CD4-positive, alpha-beta T cell treated with Interleukin-2 at 100 ng/mL for 4 hours (primary cell): ENCODE results near the gene MEGF10.
"Not testable (repeated sequence)": the region's sequence is repeated elsewhere in the genome, so short reads cannot be mapped to it uniquely, and the experiment has no call there.

ENCODE experiments used
- DNase-seq: peaks from one replicate; pipeline ENCODE4 v3.0.0-alpha.2; 2020; ENCODE audit warnings: low spot score

The MEGF10 gene

GRCh38 chr5:127290019-127290945 lies at the start of gene MEGF10:
Gene MEGF10, plus strand, starts transcription at chr5:127290796. Its CDS starts 40,513 bp downstream, at chr5:127331309.
- DNase-seq: no peak

DNA sequence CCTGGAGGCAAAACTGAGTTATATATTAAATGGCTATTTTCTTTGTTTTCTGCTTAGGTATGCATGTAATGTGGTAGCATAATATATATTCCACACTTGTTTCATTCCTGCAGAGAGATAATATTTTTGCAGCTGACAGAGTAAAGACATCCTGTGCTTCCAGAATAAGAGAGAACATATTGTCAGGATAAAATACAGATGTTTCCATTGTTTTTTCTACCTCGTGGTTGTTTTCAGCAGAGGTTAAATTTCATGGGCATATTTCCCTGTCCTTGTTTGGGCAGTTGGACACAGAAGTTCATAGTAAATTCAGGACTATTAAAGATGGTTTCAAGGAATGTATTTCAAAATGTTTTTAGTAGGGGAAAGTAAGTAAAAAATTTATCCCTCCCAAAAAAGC lies 47.6 kb upstream of the MEGF10 start:
- no peak for DNase-seq

- no peak for DNase-seq
These were observed 35.8 kb upstream of the MEGF10 start for GRCh38 chr5:127254729-127255284.

- DNase-seq: no peak
These were observed 33.6 kb upstream of the MEGF10 start for GRCh38 chr5:127256886-127257597.

- DNase-seq: no peak
These were observed 29.9 kb upstream of the MEGF10 start for GRCh38 chr5:127260686-127261085.

GRCh38 chr5:127265473-127265872 lies 25.1 kb upstream of the MEGF10 start:
- not testable (repeated sequence) for DNase-seq

GRCh38 chr5:127268342-127268741 lies 22.3 kb upstream of the MEGF10 start:
- not testable (repeated sequence) for DNase-seq

DNA sequence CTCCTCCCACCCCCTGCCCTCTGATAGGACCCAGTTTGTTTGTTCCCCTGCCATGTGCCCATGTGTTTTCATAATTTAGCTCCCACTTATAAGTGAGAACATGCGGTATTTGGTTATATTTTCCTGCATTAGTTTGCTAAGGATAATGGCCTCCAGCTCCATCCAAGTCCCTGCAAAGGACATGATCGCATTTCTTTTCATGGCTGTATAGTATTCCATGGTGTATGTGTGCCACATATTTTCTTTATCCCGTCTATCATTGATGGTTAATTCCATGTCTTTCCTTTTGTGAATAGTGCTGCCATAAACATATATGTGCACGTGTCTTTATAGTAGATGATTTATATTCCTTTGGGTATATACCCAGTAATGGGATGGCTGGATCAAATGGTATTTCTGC lies 19.9 kb upstream of the MEGF10 start:
- not testable (repeated sequence) for DNase-seq

GRCh38 chr5:127275641-127276193 lies 14.9 kb upstream of the MEGF10 start:
- no peak for DNase-seq

DNA sequence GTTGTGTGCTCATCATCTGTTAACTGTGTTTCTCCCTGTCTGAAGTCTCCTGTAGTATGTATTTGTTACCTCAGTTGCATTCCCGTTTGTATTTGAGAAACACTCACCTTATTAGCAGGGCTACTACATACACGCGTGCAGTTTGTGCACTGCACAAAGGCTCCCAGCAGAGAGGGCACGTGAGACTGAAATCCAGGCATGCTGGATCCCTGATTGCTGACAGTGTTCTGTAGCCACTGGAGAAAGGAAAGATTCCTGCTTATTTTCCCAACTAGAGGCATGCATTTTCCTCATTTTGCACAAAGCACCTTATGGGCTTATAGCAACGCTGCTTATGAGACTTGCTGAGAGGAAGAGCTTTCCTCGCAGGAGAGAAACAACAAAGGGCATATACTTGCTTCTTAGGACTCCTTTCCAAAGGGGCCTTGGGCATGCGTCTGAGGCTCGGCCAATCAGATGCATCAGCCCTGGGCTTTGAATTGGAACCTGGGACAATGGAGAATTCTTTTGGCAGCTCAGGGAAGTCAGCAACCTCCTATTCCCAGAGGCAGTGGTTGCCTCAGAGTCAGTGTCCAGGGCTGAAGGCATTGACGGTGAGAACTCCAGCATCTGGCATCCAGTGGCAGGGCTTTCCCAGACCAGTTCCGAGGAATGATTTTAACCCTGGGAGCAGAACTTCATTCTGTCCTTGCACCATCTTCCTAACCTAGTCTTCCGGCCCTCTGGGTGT lies 9.9 kb upstream of the MEGF10 start:
- DNase-seq: no peak

DNA sequence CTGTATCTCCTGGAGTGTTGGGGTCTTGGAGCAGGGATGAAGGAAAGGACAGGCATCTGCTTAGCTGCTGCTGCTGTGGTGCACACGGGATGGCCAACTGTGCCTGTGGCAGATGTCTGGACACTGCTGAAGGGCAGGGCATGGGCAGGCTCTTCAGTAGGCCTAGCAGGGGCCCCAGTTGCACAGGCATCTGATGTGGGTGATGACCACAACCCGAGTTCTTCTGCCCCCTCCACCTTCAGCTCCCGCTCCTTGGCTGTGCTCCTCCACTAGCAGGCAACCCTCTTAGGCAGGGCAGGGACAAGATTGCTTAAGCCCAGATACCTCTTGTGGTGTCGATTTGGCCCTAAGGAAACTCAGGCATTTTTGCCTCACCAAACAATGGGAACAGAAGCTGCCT lies 9.0 kb upstream of the MEGF10 start:
- no peak for DNase-seq

DNA sequence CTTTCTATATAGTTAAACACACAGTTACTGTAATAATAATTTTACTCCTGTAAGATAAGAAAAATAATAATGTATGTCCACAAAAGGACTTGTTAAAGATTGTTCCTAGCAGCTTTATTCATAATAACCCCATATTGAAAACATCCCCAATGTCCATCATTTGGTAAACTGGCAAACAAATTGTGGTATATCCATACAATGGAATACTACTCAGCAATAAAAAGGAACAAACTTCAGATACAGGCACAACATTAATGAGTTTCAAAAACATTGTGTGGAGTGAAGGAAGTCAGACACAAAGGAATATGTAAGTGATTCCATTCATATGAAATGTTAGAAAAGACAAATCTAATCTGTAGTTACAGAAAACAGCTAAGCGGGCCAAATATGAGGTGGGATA lies 1.9 kb upstream of the MEGF10 start:
- no peak for DNase-seq

DNA sequence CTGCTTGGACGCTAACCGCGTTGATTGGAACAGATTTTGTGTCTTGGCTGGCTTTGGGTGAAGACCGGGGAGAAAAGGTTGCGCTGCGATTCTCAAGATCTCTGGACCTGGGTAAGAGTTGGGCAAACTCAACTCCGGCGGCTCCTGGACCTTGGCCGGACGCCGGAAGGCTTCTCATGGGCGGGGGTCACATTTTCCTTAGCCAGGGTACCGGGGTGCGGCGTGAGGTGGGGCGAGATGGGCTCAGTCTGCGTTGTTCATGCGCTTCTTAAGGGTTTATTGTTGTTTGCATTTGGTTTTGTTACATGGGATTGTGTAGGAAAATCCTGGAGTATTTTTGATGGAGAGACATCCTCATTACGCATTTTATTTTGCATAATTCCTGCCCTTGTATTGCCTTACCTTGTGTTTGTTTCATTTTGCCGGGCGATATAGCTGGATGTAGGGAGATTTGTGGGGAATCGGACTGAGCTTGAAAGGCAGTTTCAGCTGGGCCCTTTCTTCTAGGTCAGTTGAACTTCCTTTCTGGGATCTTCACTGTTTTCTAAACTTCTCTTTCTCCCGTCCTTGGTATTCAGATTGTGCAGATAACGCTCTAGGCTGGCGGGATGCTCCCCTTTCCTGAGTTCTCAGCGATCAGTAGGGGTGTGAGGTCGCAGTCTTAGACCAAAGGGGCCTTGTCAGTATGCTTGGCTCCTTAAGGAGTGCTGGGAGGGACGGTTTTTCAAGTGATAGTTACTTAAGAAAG lies 524 bp downstream of the MEGF10 start:
- no peak for DNase-seq

DNA sequence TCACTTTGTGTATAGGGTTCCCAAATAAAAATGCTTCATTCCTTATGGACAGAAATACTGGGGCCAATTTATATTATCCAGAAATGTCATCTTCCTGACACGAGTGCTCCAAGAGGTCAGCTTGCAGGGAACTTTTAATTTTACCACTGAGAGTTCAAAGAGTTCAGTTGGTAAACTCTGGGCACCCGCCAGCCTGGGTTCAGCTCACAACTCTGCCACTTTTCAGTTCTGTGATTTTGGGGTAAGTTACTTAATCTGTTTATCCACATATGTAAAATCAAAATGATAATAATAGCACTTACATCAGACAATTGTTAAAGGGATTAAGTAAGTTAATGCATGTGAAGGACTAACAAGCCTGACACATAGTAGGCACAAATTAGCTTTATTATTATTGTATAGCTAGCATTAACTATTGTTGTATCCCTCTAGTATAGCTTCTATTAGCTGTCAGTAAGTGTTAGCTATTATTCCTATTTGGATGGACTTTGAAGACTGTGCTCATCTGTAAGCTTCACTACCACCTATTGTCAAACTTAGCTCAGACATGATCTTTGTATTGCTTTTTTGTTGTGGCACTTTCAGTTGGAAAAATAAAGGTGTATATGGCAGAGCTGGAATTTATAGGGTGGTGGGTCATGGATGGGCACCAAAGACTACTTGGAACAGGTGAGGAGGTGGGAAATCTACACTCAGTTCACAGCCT lies 1.6 kb downstream of the MEGF10 start:
- DNase-seq: no peak

- no peak for DNase-seq
These were observed 2.8 kb downstream of the MEGF10 start for GRCh38 chr5:127293373-127293772.

DNA sequence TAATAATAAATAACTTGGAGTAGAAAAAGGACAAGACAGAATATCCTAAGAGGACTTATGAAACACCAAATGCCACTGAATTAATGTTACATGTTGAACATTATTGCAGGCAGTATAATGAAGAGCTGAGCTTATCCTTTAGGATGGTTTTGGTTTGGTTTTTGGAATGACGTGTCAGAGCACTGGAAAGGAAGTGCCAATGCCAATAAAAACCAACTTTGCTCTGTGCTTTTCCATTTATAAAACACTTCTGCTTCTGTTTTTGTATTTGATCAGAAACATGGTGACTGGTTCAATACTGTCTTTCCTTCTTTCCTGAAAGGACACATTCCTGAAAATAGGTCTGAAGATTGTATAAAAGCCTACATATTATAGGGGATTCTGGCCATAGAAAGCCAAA lies 4.2 kb downstream of the MEGF10 start:
- DNase-seq: no peak

DNA sequence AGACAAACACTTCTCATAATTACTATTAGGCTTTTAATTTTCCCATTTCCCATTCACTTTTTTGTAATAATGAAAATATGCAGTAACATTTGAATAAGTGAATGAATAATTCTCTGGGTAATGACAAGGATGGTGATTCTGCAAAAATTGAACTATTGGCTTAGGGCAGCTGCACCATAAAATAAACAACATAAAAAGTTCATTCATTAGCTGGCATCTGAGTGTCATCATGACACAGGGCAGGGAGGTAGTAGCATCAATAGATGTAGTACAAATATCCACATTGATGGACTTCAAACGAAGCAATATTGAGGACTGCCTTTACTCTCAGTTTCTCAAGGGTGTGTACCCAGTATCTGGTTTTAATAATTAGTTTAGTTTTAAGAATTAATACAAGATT lies 4.9 kb downstream of the MEGF10 start:
- no peak for DNase-seq

GRCh38 chr5:127296321-127296720 lies 5.7 kb downstream of the MEGF10 start:
- DNase-seq: no peak

- DNase-seq: not testable (repeated sequence)
These were observed 6.3 kb downstream of the MEGF10 start for GRCh38 chr5:127296894-127297293.

- no peak for DNase-seq
These were observed 6.9 kb downstream of the MEGF10 start for GRCh38 chr5:127297348-127298035.
